NCI-H187 treated with DMSO at 0.1 percent for 48 hours (cell line): ENCODE data around the gene LDB2.

Source experiments
- DNase-seq: peaks from one replicate; lab custom pipeline; 2025; lab: John Stamatoyannopoulos, UW

LDB2 gene

GRCh38 chr4:16802044-16802443 is 96.4 kb downstream of the LDB2 start:
- no peak for DNase-seq

- no peak for DNase-seq
Observed at GRCh38 chr4:16801356-16801755, 97.1 kb downstream of the LDB2 start.

DNA sequence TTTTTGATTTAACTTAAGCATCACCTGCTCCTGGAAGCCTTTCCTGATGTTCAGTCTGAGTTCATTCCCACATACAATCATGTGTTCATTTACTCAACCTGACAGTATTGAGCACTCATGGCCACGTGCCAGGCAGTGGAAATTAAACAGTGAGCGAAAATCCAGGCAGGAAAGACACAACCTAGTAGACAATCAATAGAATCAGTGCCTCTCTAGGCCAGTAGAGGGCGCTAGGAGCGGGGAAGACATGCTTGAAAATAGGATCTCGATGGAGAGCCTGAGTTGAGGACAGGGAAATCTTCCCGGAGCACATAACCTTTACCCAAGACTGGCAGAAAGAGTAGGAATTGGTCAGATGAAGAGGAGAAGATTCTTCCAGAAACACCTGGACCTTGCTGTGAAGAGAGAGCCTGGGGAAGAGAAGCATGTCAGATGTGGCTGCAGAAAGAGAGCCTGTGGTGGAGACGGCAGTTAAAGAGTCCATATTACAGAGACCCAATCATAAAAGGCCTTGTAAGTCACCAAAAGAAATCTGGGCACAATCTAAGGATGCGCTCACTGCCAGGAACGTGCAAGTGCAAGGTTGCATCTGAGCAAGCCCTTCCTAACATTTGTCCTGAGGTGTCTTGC is 103.5 kb downstream of the LDB2 start:
- no peak for DNase-seq

GRCh38 chr4:16791460-16791859 is 107.0 kb downstream of the LDB2 start:
- DNase-seq: no peak

DNA sequence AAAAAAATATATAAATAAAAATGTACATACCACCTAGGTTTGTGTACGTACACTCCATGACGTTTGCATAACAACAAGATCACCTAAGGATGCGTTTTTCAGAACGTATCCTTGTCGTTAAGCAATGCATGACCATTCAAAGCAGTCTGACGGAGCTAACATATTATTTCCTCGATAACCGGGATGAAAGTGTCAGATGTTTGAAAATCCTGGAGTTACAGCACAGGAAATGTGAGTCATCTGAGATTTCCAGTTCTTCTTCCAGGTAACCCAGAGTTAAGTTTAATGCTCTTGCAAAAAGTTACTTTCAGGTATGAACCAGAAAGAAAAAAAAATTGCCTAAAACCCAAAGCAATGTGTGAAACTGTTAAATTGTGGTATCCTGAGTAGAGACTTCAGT is 107.9 kb downstream of the LDB2 start:
- DNase-seq: no peak

DNA sequence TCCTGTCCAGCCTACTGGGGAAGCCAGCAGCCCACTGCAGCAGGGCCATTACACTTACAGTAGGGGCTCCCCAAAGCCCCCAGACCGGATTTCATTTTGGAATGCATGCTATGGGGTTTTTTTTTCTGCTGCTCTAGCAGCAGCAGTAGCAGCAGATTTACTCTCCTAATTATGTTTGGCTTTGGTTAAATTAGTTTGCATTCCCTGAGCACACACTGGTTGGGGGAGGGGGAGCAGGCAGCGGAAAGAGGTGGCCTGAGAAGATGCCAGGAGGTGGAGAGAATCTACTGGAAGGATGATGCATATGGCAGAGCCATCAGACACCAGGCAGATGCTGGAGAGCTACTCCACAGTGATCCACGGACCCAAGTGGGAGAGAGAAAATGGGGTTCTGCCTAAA is 109.6 kb downstream of the LDB2 start:
- no peak for DNase-seq

GRCh38 chr4:16785793-16786527 is 112.5 kb downstream of the LDB2 start:
- DNase-seq: no peak

DNA sequence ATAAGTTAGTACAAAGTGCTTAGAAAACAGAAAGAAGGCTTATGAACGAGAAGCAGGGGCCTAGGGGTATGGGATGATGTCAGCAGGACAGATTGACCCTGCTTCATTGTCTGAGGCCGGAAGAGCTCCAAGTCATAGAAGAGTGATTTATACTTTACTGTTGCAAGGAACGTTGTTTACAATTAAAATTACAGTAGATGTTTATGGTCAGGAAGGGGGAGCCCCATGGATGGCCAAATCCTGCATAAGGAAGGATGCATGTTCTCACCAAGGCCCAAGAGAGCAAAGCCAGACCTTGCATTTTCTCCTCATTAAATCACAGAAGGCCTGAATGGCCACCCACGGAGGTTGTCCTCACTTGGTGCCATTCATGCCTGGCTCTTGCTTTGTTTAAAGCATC is 115.3 kb downstream of the LDB2 start:
- DNase-seq: no peak

- DNase-seq: no peak
Observed at GRCh38 chr4:16779028-16779675, 119.3 kb downstream of the LDB2 start.

DNA sequence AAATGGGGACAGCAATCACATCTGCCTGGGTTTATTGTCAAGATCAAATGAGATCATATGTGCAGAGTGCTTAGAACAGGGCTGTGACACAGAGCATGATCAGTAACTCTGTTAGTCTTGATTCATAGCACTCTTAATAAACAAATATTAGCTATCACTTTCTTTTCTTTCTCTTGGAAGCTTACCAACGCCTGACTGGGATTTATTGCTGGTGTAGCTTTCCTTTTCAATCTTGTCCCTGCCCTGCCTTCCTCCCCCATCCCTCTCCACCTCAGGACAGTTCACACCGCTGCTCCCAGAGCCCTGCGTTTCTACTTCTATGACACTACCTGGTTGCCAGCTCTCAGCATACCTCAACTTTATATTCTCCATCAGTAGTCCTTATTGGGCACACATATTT is 120.7 kb downstream of the LDB2 start:
- DNase-seq: no peak

- no peak for DNase-seq
Observed at GRCh38 chr4:16775411-16776154, 122.9 kb downstream of the LDB2 start.

DNA sequence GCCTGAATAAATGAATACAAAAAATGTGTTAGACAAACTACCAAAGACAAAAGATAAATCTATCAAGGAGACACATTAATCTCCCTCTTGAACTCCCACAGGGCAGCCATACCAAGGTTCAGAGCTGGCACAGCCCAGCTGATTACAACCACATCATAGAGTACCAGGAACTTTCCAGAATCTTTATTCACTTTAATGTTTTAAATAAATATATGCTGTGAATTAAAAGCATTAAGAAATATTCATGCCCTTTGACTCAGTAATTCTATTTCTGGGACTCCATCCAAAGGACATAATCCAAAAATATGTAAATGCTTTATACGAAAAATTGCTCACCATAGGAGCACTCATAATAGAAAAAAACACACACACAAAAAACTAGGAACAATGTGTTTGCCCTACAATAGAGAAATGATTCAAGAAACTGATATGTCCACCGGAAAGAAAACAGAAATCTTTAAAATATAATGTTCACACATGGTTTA is 126.0 kb downstream of the LDB2 start:
- no peak for DNase-seq

GRCh38 chr4:16770710-16771285 is 127.6 kb downstream of the LDB2 start:
- DNase-seq: no peak

GRCh38 chr4:16767861-16768260 is 130.6 kb downstream of the LDB2 start:
- DNase-seq: no peak

- DNase-seq: no peak
Observed at GRCh38 chr4:16767251-16767650, 131.2 kb downstream of the LDB2 start.

GRCh38 chr4:16765546-16765945 is 132.9 kb downstream of the LDB2 start:
- no peak for DNase-seq

GRCh38 chr4:16764622-16765021 is 133.8 kb downstream of the LDB2 start:
- no peak for DNase-seq

- DNase-seq: no peak
Observed at GRCh38 chr4:16760617-16761363, 137.7 kb downstream of the LDB2 start.

DNA sequence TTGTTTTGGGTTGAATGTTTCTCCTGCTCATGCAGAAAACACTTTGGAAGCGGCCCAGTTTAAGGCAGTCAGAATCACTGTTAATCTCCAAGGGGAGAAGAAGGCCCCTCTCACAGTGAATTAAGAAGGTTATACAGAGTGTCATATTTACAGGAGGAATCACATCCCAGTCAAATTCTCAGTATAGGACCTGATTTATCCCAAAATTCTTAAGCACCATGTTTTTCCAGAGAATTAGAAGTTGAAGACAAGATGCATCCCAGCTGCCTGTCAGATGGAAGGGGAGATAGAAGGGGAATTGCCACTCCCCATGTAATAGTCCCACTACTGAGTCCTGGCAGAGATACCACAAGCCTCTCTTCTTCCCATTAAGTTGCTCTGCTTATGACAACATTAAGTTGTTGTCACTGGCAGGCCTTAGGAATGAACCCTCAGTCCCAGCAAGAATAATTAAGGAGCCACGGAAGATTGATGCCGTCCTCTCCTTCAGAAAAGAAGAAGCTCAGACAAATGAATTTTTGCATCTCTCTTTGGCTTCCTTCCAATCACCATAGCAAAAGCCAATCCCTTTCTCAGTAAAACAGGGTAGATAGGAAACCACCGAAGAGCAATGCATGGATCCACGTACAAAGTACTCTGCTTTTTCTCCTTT is 138.4 kb downstream of the LDB2 start:
- no peak for DNase-seq

GRCh38 chr4:16758816-16759215 is 139.6 kb downstream of the LDB2 start:
- no peak for DNase-seq

- DNase-seq: no peak
Observed at GRCh38 chr4:16758255-16758654, 140.2 kb downstream of the LDB2 start.
